HFF-Myc (cell line): ENCODE measurements around the gene LIPI.
"Not testable (repeated sequence)": the region's sequence is repeated elsewhere in the genome, so short reads cannot be mapped to it uniquely, and the experiment has no call there.

Experiments used
- DNase-seq: peaks from one replicate; pipeline ENCODE4 v3.0.0-alpha.2; 2011; ENCODE audit warnings: low read depth; ENCODE audit errors: extremely low read depth
- H3K4me3 ChIP-seq: replicated peaks from 2 replicates; pipeline ENCODE4 v1.5.1; 2011; ENCODE audit warnings: low read depth, mild to moderate bottlenecking, control low read depth, low read length
- CTCF ChIP-seq: IDR thresholded peaks from 2 replicates; pipeline ENCODE4 v1.5.1; 2012; ENCODE audit warnings: mild to moderate bottlenecking, low read depth, low read length, control low read depth; ENCODE audit errors: missing control alignments

The LIPI gene

GRCh38 chr21:14215971-14216641, 5.4 kb upstream of the LIPI start, which contains the start of gene RBM11:
Gene RBM11 (plus strand): TSS chr21:14216157. CDS start chr21:14216187, 30 bp downstream.
- no peak for TF ChIP-seq CTCF
- peak within 1 kb of the TSS; percentile 48 for H3K4me3 ChIP-seq
- peak; percentile 4 for DNase-seq

- no peak for TF ChIP-seq CTCF
- no peak overlapping the region for H3K4me3 ChIP-seq
- no peak for DNase-seq
These were observed 2.4 kb upstream of the LIPI start for GRCh38 chr21:14213164-14213563.

- TF ChIP-seq CTCF = no peak
- H3K4me3 ChIP-seq = no peak overlapping the region
- no peak for DNase-seq
These were observed 4.5 kb downstream of the LIPI start for GRCh38 chr21:14206222-14206621.

GRCh38 chr21:14166463-14167223, 44.1 kb downstream of the LIPI start:
- DNase-seq, H3K4me3 ChIP-seq: not testable (repeated sequence)

- no peak for TF ChIP-seq CTCF
- H3K4me3 ChIP-seq = no peak overlapping the region
- DNase-seq = no peak
These were observed 66.8 kb downstream of the LIPI start for GRCh38 chr21:14143999-14144398.

- TF ChIP-seq CTCF = no peak
- no peak overlapping the region for H3K4me3 ChIP-seq
- DNase-seq = no peak
These were observed 86.5 kb downstream of the LIPI start for GRCh38 chr21:14124266-14124665.

GRCh38 chr21:14121719-14122118, 89.0 kb downstream of the LIPI start:
- no peak overlapping the region for H3K4me3 ChIP-seq
- no peak for DNase-seq
- TF ChIP-seq CTCF = no peak
